Aorta (tissue), 5 donors: ENCODE data around the gene CDK6. TPM values are rescaled to one million over a fixed set of nuclear protein-coding genes. Genes with fewer than 3 reads are reported as not detected.

Experiments used
- ATAC-seq: fragments of 200-7000 bp; cut with Tn5 transposase; one replicate; pipeline ENCODE4 v1.9.1; 2022; ENCODE audit warnings: moderate library complexity; ENCODE audit not compliant: low FRiP score
- DNase-seq, 2 donors: peaks; one replicate each; pipeline ENCODE4 v3.0.0-alpha.2; 2020
- H3K27ac ChIP-seq, 2 donors: one replicate each; pipeline ENCODE4 v1.5.1; 2013; ENCODE audit warnings: low read length in 2 of 2, mild to moderate bottlenecking in 2 of 2, moderate library complexity in 2 of 2, control low read depth in 1 of 2, inconsistent platforms in 1 of 2, low read depth in 1 of 2
- H3K27me3 ChIP-seq, 2 donors: one replicate each; pipeline ENCODE4 v1.6.1; 2013; ENCODE audit warnings: control low read depth in 1 of 2, low read length in 1 of 2, mild to moderate bottlenecking in 1 of 2, moderate library complexity in 1 of 2; ENCODE audit not compliant: insufficient read depth in 2 of 2, control insufficient read depth in 1 of 2
- H3K36me3 ChIP-seq, 2 donors: one replicate each; pipeline ENCODE4 v1.6.1; 2013; ENCODE audit warnings: control low read depth in 1 of 2, low read length in 1 of 2, mild to moderate bottlenecking in 1 of 2; ENCODE audit not compliant: insufficient read depth in 2 of 2, control insufficient read depth in 1 of 2
- H3K4me1 ChIP-seq, 2 donors: one replicate each; pipeline ENCODE4 v1.6.1; 2013; ENCODE audit warnings: low read length in 2 of 2, control low read depth in 1 of 2, mild to moderate bottlenecking in 1 of 2, moderate library complexity in 1 of 2; ENCODE audit not compliant: insufficient read depth in 2 of 2, control insufficient read depth in 1 of 2
- H3K4me3 ChIP-seq, 2 donors: one replicate each; pipeline ENCODE4 v1.5.1; 2013; ENCODE audit warnings: low read length in 2 of 2, control low read depth in 1 of 2, mild to moderate bottlenecking in 1 of 2
- H3K9me3 ChIP-seq: one replicate; pipeline ENCODE4 v1.6.1; 2013; ENCODE audit warnings: mild to moderate bottlenecking, low read length; ENCODE audit not compliant: control insufficient read depth
- WGBS, 2 donors: extraction: QIAGEN DNeasy Blood & Tissue Kit; methylation state at CpG; one replicate each; pipeline ENCODE4 v1.1.7; 2013; 5-methylcytosine and 5-hydroxymethylcytosine counted together
- intact Hi-C, 2 donors: fragments of 100-400 bp; cut with DNase I; formaldehyde crosslinking; loops; one replicate each; pipeline versions ENCODE4 v1.14.2 to v1.15.0; 2022
- polyA plus RNA-seq, 2 donors: library from polyadenylated mRNA; stranded (reverse); fragments of 200-250 nt; gene quantifications; one replicate each; pipeline ENCODE4 v1.2.3, GENCODE V29; 2013
- total RNA-seq, 2 donors: library from RNA; stranded (reverse); fragmentation: NEBNext Ultra II Directional; extraction: Animal tissue kit (Norgen Biotek cat#: 25700); gene quantifications; one replicate each; pipeline ENCODE4 v1.2.1, GENCODE V29; 2021
- donor health status: healthy with polysubstance abuse.
- donor health status: Bipolar disorder and iron deficiency.
- donor health status: DM: no; HTN: no; CAD: no.
- donor health status: DM: no; HTN: no; CAD: no.
- donor health status: DM: yes; HTN: yes; CAD: no.

Gene CDK6
- total and polyA plus RNA-seq, 4 donors = 2.8 to 26.0 (median 11.4) TPM

GRCh38 chr7:92657391-92657790 lies 179.0 kb downstream of the CDK6 start:
- Histone ChIP-seq H3K36me3 (no peaks in the 10 kb centered on the region), H3K4me1 (no peaks in the 10 kb centered on the region), H3K27me3 (no peaks in the 10 kb centered on the region), H3K27ac (no peak overlapping the region), H3K9me3 (no peaks in the 10 kb centered on the region), H3K4me3 (no peak overlapping the region)
- 91 to 96% methylated on average over 1 of the region's 1 CpG for WGBS, 2 donors
- ATAC-seq = no peak
- intact Hi-C loops = no loop called here
- no peak for DNase-seq

DNA sequence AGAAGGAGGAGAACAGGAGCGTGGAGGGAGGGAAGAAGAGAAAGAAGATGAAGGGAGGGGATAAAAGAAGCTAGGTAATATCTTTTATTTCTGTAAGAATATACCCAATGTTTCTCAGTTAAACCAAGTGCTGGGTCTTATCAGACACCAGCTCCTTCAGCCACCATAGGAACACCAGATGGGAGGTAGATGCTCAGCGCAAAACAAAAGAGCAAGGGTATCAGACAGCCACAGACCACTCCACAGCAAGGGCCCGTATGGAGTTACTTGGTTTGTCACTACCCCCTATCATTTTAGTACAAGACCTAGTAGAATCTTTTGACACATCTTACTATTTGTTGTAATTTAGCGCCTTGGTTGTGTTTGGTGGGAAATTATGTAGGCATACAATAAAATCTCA lies 180.3 kb downstream of the CDK6 start:
- no peak for ATAC-seq
- H3K4me1 ChIP-seq = no peaks in the 10 kb centered on the region
- H3K36me3 ChIP-seq = no peaks in the 10 kb centered on the region
- 89 to 94% methylated on average over 4 of the region's 4 CpGs for WGBS, 2 donors
- intact Hi-C loops = no loop called here
- no peaks in the 10 kb centered on the region for H3K27me3 ChIP-seq
- H3K27ac ChIP-seq = no peak overlapping the region
- DNase-seq = no peak
- no peaks in the 10 kb centered on the region for H3K9me3 ChIP-seq
- H3K4me3 ChIP-seq = no peak overlapping the region

DNA sequence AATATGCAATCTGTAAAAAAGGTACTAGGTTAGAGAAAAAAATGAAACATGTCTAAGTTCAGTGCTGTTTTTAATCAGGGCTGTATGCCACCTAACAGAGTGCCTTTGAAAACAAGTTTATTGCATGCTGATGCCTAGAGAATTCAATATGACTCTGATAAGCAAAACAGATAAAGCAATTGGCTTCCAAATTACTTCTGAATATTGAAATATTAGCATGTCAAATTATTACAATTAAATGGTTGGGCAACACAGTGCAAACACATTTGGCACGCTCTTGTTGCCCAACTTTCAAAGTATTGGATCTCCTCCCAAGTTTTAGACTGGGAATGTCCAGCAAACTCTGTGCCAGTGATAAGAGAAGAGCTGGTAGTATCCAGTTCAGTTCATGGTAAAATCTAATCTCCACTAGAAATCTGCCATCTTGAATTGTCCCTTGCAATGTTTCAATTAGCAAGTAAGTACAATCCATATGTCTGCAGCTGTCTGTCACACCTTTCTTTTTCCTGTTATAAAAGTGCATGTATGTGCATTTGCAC lies 181.0 kb downstream of the CDK6 start:
- no peaks in the 10 kb centered on the region for H3K27me3 ChIP-seq
- WGBS, 2 donors = 46 to 73% methylated on average over 1 of the region's 1 CpG
- ATAC-seq = no peak

DNA sequence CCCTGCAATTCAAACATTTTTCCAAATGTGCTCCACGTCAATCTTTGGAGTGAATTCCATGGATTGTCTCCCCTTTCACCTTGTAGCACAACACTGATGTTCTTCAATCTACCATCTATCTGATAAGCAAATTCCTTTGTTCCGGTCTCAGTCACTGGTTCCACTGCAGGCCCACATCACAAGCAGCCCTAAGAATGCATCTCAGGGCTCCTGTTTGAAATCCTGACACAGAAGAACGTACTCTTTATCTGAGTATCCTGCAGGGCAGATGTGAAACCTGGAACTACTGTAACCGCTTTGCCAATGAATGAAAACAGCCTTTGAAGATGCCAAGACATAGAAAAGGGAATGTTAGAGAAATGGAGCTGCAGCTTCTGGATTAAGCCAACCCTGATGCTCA lies 183.2 kb downstream of the CDK6 start:
- Histone ChIP-seq H3K4me1 (peaks cover 0 to 3% of the 10 kb centered on the region in 2 donors), H3K36me3 (no peaks in the 10 kb centered on the region), H3K27ac (no peak overlapping the region), H3K27me3 (no peaks in the 10 kb centered on the region), H3K4me3 (no peak overlapping the region), H3K9me3 (no peaks in the 10 kb centered on the region)
- DNase-seq (no peak), ATAC-seq (no peak)
- WGBS, 2 donors = 87 to 93% methylated on average over 4 of the region's 4 CpGs
- intact Hi-C loops = no loop called here

More for the DNA sequence above, 181.0 kb downstream of the CDK6 start:
- intact Hi-C loops = no loop called here
- no peak overlapping the region for H3K4me3 ChIP-seq
- H3K9me3 ChIP-seq = no peaks in the 10 kb centered on the region
- H3K4me1 ChIP-seq = peaks cover 0 to 2% of the 10 kb centered on the region in 2 donors
- DNase-seq = no peak
- no peak overlapping the region for H3K27ac ChIP-seq
- H3K36me3 ChIP-seq = no peaks in the 10 kb centered on the region

DNA sequence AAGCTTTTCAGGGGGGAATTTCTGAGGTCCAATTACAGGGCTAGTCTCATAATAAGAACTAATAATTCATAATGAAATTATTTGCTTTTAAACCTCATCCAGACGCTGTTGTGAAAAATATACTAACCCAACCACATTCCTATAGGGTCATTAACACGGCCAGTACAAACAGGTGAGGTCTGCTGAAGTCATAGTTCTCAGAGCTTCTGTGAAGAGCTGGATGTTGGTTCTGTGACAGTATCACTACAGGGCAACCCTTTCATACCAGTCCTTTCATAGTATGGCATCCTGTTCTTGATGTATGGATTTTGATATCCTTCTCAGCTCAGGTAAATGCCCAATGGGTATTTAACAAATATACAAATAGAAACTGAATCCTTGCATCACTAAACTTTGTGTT lies 183.8 kb downstream of the CDK6 start:
- Histone ChIP-seq H3K36me3 (no peaks in the 10 kb centered on the region), H3K9me3 (no peaks in the 10 kb centered on the region), H3K27ac (no peak overlapping the region), H3K4me3 (no peak overlapping the region), H3K27me3 (no peaks in the 10 kb centered on the region), H3K4me1 (peaks cover 0 to 3% of the 10 kb centered on the region in 2 donors)
- WGBS, 2 donors = 64 to 84% methylated on average over 2 of the region's 2 CpGs
- ATAC-seq = no peak
- intact Hi-C loops = no loop called here
- DNase-seq = no peak

GRCh38 chr7:92650391-92650790 lies 186.0 kb downstream of the CDK6 start:
- no peak overlapping the region for H3K27ac ChIP-seq
- no peak overlapping the region for H3K4me3 ChIP-seq
- 75 to 80% methylated on average over 3 of the region's 3 CpGs for WGBS, 2 donors
- peaks cover 0 to 3% of the 10 kb centered on the region in 2 donors for H3K4me1 ChIP-seq
- H3K27me3 ChIP-seq = no peaks in the 10 kb centered on the region
- ATAC-seq = no peak
- DNase-seq = no peak
- intact Hi-C loops = no loop called here
- no peaks in the 10 kb centered on the region for H3K36me3 ChIP-seq
- H3K9me3 ChIP-seq = no peaks in the 10 kb centered on the region

DNA sequence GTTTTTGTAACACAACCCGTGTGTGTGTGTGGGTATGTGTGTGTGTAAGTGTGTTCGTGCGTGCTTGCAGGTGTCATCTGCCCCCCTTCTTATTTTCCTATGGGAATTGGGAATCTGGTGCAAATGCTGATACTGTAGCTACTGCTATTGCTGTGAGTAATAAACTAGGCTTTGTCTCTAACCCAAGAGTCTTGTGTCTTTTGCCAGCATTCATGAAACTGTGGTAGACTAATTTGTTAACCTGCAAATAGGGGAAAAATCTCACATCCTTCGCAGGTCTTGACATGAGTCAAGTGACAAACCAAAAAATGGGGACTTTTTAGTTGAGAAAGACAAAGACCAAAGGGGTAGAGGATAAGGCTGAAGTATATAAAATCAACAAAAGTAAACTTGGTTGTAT lies 188.3 kb downstream of the CDK6 start:
- 95 to 96% methylated on average over 4 of the region's 4 CpGs for WGBS, 2 donors
- intact Hi-C loops = no loop called here
- H3K27ac ChIP-seq = no peak overlapping the region

DNA sequence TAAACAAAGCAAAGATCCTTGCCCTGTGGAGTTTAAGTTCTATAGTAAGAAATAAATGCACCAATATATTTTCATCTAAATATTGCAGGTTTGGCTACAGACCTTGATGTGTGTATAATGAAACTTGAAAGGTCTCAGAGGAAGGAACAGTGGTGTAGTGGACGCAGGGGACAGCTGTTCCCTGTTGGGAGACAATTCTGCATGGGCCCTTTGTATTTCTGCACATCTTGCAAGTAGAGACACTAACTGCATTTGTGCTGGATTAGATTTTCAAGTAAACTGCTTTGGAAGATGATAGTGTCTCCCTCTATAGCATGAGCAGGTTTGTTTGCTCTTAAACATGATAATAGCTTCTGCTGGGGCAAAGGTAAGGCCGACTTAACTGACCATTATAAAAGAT lies 188.7 kb downstream of the CDK6 start:
- H3K27me3 ChIP-seq = no peaks in the 10 kb centered on the region
- DNase-seq (no peak), ATAC-seq (no peak)
- no peak overlapping the region for H3K4me3 ChIP-seq
- intact Hi-C loops = no loop called here
- H3K36me3 ChIP-seq = no peaks in the 10 kb centered on the region
- no peak overlapping the region for H3K27ac ChIP-seq
- no peaks in the 10 kb centered on the region for H3K9me3 ChIP-seq
- 96% methylated on average over 2 of the region's 2 CpGs for WGBS, 2 donors
- H3K4me1 ChIP-seq = peaks cover 0 to 3% of the 10 kb centered on the region in 2 donors

More for the DNA sequence above, 188.3 kb downstream of the CDK6 start:
- H3K36me3 ChIP-seq = no peaks in the 10 kb centered on the region
- no peak overlapping the region for H3K4me3 ChIP-seq
- peaks cover 0 to 3% of the 10 kb centered on the region in 2 donors for H3K4me1 ChIP-seq
- ATAC-seq (no peak), DNase-seq (no peak)
- H3K27me3 ChIP-seq = no peaks in the 10 kb centered on the region
- H3K9me3 ChIP-seq = no peaks in the 10 kb centered on the region

GRCh38 chr7:92647011-92647625 lies 189.3 kb downstream of the CDK6 start:
- 87 to 88% methylated on average over 5 of the region's 5 CpGs for WGBS, 2 donors
- no peaks in the 10 kb centered on the region for H3K9me3 ChIP-seq
- no peak overlapping the region for H3K27ac ChIP-seq
- no peaks in the 10 kb centered on the region for H3K36me3 ChIP-seq
- peaks cover 0 to 3% of the 10 kb centered on the region in 2 donors for H3K4me1 ChIP-seq
- no peak for ATAC-seq
- intact Hi-C loops = no loop called here
- no peaks in the 10 kb centered on the region for H3K27me3 ChIP-seq
- no peak for DNase-seq
- H3K4me3 ChIP-seq = no peak overlapping the region
